RCC 7860 (cell line): ENCODE results near the gene NDUFC1.
"Not testable (repeated sequence)": the region's sequence is repeated elsewhere in the genome, so short reads cannot be mapped to it uniquely, and the experiment has no call there.

Experiments used
- DNase-seq: peaks from one replicate; pipeline ENCODE4 v3.0.0-alpha.2; 2015; ENCODE audit warnings: low spot score
- FAIRE-seq: peaks from 2 replicates; lab custom pipeline; 2012; peaks lifted over from hg19 to GRCh38; lab: Jason Lieb, UNC

Gene NDUFC1

DNA sequence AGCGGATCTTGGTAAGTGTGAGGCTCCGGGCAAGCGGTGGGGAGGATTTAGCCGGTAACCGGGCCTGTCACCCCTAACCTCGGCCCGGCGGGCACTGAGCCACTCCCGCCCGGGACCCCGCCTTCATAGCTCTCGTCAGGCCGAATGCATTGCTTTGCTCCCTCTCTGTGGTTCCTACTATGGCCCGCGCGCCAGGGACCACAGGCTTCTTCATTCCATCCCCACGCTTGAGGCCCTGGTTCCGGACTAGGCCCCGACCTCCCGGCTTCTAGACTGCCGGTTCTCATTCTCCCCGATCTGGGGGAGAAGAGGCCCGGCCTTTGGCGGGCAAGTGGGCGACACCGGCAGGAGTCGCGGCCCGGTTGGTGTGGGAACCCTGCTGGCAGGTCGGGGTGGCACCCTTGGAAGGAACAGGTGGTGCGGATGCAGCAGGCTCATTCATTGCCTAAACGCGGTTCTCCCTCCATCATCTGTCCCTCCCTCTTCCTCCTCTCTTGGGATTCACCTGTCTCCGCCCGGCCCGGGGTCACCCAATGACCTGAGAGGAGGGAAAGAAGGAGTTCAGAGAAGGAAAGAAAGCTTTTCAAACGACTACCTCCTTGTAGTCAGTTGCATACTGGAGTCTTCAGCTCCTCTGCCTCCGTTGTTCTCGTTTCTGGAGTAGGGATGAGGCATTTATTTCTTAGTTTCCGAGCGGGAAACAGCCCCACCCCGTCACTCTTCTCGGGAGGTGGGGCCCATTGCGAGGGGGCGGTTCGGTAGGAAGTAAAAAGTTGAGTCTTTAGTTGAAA is at the start of gene NDUFC1:
Gene NDUFC1, minus strand, starts transcription at position 657 of the 791 bp plus-strand sequence. CDS start 6,679 bp downstream, outside the sequence.
- no peak for FAIRE-seq

GRCh38 chr4:139337612-139338011 is 35.3 kb upstream of the NDUFC1 start:
- DNase-seq, result no peak

More for the DNA sequence above, at the start of gene NDUFC1:
- DNase-seq, result peak; percentile 14

DNA sequence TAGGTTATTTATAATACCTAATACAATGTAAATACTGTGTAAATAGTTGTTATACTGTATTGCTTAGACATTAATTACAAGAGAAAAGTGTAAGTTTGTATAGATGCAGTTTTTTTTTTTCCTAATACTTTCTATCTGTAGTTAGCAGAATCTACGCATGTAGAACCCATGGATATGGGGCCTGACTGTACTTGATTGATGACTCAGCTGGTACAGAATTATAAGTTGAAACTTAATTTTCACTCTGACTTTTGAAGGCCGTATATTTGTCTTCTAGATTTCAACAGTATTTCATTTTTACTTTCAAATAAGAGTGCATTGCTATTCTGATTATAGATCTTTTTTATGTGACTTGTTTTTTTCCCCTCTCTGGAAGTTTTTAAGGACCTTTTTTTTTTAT is 30.8 kb upstream of the NDUFC1 start:
- FAIRE-seq (no peak), DNase-seq (no peak)

More at GRCh38 chr4:139337612-139338011, 35.3 kb upstream of the NDUFC1 start:
- FAIRE-seq, result no peak

- DNase-seq (peak; percentile 12), FAIRE-seq (no peak)
Observed at GRCh38 chr4:139331185-139331584, 28.9 kb upstream of the NDUFC1 start.

DNA sequence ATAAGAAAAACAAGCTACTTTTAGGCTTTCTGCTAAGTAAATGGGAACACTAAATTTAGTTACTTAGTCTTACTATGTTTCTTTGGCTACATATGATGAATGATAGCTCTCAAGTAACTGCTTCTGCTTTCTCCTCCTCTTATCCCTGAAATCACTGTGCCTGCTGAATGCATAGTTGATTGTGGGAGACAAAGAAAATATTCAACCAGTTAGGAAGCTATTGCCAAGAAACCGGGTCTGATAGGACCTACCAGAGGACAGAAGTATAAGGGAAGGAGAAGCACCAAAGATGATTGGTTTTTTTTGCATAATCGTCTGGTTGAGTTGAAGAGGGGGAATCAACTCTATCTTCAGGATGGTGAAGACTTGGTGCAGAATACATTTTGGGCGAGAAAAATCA is 28.0 kb upstream of the NDUFC1 start:
- FAIRE-seq (no peak), DNase-seq (no peak)

DNA sequence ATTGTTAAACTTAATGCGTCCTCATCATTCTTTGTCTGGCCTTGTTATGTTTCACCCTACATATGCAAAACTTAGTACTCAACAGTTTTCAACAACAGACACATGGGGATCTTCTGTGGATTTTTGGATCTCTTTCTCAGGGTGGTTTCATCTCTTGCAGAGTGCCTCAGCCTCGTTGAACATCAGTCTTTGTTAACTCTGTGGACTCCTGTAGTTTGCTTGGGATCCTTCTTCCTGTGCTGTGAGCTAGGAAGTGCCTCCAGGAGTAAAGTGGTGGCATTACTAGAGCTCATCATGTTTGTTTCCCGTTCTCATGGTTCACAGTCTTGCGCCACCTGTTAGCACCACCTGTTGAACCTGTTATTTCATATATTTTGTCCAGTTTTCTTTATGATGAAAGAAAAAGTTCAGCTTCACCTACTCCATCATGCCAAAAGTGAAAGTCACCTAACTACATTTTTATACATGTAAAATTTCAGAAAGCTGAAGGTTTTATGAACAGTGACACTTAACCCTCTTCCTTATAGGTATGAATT is 27.5 kb upstream of the NDUFC1 start:
- DNase-seq (no peak), FAIRE-seq (no peak)

GRCh38 chr4:139324620-139325019 is 22.3 kb upstream of the NDUFC1 start:
- no peak for FAIRE-seq
- DNase-seq, result no peak

DNA sequence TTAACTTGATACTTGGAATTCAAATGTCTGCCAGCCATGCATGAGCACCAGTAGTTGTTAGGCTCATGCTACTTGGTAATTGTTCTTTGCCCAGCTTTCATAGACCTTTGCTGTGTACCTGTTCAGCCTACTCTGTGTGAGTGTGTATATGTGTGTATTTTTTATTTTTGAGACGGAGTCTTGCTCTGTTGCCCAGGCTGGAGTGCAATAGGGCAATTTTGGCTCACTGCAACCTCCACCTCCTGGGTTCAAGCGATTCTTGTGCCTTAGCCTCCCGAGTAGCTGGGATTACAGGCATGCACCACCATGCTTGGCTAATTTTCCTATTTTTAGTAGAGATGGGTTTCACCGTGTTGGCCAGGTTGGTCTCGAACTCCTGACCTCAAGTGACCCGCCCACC is 20.3 kb upstream of the NDUFC1 start:
- FAIRE-seq, DNase-seq: not testable (repeated sequence)

- DNase-seq, FAIRE-seq: not testable (repeated sequence)
Observed at GRCh38 chr4:139322070-139322469, 19.8 kb upstream of the NDUFC1 start.

GRCh38 chr4:139319571-139319970 is 17.3 kb upstream of the NDUFC1 start:
- DNase-seq (no peak), FAIRE-seq (no peak)

DNA sequence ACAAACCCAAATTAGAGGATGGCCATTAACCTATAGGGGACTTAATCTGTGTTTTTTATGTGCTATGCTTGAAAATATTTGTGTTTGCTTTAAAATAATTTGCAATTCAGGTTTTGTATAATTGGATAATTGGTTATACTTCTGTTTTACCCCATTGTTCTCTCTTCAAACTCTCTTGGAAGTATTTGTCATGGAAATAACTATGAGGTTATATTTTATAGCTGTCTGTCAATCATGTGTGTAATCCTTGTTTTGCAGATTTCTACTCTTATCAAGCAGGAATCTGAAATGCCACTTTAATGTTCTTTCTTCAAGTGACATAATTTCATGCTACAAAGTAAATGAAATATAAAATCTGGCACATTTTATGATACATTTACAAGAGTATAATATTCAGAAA is 15.4 kb upstream of the NDUFC1 start:
- DNase-seq (no peak), FAIRE-seq (no peak)

- FAIRE-seq (no peak), DNase-seq (no peak)
Observed at GRCh38 chr4:139316733-139317132, 14.5 kb upstream of the NDUFC1 start.

- DNase-seq, result no peak
- FAIRE-seq, result no peak
Observed at GRCh38 chr4:139315221-139315675, 13.0 kb upstream of the NDUFC1 start.

GRCh38 chr4:139314047-139314800 is 11.9 kb upstream of the NDUFC1 start:
- FAIRE-seq (no peak), DNase-seq (no peak)

DNA sequence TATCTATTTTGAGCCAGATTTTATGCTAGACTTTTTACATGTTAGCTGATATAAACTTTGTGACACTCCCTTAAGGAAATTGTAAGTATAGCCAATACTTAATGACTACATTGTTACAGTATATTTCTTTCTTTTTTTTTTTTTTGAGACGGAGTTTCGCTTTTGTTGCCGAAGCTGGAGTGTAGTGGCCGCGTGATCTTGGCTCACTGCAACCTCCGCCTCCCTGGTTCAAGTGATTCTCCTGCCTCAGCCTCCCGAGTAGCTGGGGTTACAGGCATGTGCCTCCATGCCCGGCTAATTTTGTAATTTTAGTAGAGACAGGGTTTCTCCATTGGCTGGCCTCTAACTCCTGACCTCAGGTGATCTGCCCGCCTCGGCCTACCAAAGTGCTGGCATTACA is 11.1 kb upstream of the NDUFC1 start:
- not testable (repeated sequence) for FAIRE-seq

DNA sequence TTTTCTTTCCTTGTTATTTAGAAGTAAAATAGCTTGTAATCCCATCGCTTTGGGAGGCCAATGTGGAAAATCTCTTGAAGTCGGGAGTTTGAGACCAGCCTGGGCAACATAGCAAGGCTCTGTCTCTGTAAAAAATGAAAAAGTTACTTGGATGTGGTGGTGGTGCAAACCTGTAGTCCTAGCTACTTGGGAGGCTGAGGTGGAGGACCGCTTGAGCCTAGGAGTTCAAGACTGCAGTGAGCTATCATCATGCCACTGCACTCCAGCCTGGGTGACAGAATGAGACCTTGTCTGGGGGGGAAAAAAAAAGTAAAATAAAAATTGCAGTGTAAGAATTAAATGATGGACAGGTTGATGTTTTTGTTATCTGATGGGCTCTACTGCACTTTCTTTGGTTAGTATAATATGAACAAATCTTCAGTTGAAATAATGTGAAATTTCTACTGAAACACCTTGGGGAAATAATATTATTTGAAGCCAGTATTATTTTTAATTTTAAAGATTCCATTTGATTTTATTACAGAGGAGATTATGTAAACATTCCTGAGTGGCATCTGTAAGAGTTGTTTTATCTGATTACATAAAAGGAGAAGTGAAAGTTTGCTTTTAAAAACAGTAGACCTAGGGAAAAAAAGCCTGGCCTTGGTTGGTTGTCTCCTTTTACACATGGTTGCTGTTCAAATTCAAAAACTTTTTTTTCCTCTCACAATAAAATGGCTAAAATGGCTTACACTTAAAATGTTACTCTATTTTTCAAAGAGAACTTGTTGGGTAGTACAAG is 10.5 kb upstream of the NDUFC1 start:
- FAIRE-seq, result no peak
- no peak for DNase-seq

More for the DNA sequence above, 11.1 kb upstream of the NDUFC1 start:
- not testable (repeated sequence) for DNase-seq

- DNase-seq (no peak), FAIRE-seq (no peak)
Observed at GRCh38 chr4:139311909-139312308, 9.6 kb upstream of the NDUFC1 start.

GRCh38 chr4:139304920-139305319 is 2.6 kb upstream of the NDUFC1 start:
- DNase-seq (no peak), FAIRE-seq (no peak)

GRCh38 chr4:139301113-139301820 is 1.0 kb downstream of the NDUFC1 start, which contains the start of gene NAA15:
NAA15 (plus strand) TSS chr4:139301505; CDS start chr4:139301778, 273 bp downstream.
- FAIRE-seq (peak; percentile 83), DNase-seq (peak; percentile 91)
